DOHH2 (cell line): ENCODE data around the gene C4orf50.

Experiments
- H3F3A ChIP-seq: fragments of 200-600 bp; sonication (generic), shearing (Covaris generic); 2 replicates; pipeline ENCODE4 v1.6.0; 2016; ENCODE audit warnings: antibody characterized with exemption, mild to moderate bottlenecking; ENCODE audit not compliant: control insufficient read depth, insufficient read depth
- H3K27ac ChIP-seq: fragments of 200-600 bp; sonication (generic); 2 replicates; pipeline ENCODE4 v1.5.1; 2014; ENCODE audit warnings: low read depth, mild to moderate bottlenecking, low read length, moderate library complexity
- H3K27me3 ChIP-seq: fragments of 200-600 bp; sonication (generic); 2 replicates; pipeline ENCODE4 v1.6.1; 2014; ENCODE audit warnings: mild to moderate bottlenecking, low read length, mixed read lengths; ENCODE audit not compliant: control insufficient read depth
- H3K36me3 ChIP-seq: fragments of 200-600 bp; sonication (generic); 2 replicates; pipeline ENCODE4 v1.6.1; 2014; ENCODE audit warnings: mild to moderate bottlenecking, low read length, moderate library complexity, mixed read lengths; ENCODE audit not compliant: control insufficient read depth
- H3K4me1 ChIP-seq: fragments of 200-600 bp; sonication (generic); 2 replicates; pipeline ENCODE4 v1.6.1; 2014; ENCODE audit warnings: mild to moderate bottlenecking, low read length, mixed read lengths; ENCODE audit not compliant: control insufficient read depth
- H3K4me2 ChIP-seq: fragments of 200-600 bp; sonication (generic); 2 replicates; pipeline ENCODE4 v1.6.0; 2014; ENCODE audit warnings: mild to moderate bottlenecking, low read length, moderate library complexity
- H3K4me3 ChIP-seq: fragments of 200-600 bp; sonication (generic); 2 replicates; pipeline ENCODE4 v1.5.1; 2014; ENCODE audit warnings: mild to moderate bottlenecking, low read length, mixed read lengths
- H3K79me2 ChIP-seq: fragments of 200-600 bp; sonication (generic); 2 replicates; pipeline ENCODE4 v1.6.1; 2014; ENCODE audit warnings: mild to moderate bottlenecking, low read length, mixed read lengths; ENCODE audit not compliant: control insufficient read depth
- H3K9me2 ChIP-seq: fragments of 200-600 bp; sonication (generic); replicated peaks from 2 replicates; pipeline ENCODE4 v1.6.1; 2014; ENCODE audit warnings: mild to moderate bottlenecking, low read length, mixed read lengths; ENCODE audit not compliant: control insufficient read depth
- H3K9me3 ChIP-seq: fragments of 200-600 bp; sonication (generic); 2 replicates; pipeline ENCODE4 v1.6.1; 2014; ENCODE audit warnings: antibody characterized with exemption, low read length, mixed read lengths; ENCODE audit not compliant: control insufficient read depth, insufficient read depth
- H4K20me1 ChIP-seq: fragments of 200-600 bp; sonication (generic); 2 replicates; pipeline ENCODE4 v1.6.0; 2014; ENCODE audit warnings: low read depth, mild to moderate bottlenecking, antibody characterized with exemption, low read length, moderate library complexity; ENCODE audit not compliant: control insufficient read depth, insufficient read depth
- CTCF ChIP-seq: fragments of 200-600 bp; sonication (generic); IDR thresholded peaks from one replicate; pipeline ENCODE4 v1.5.1; 2014; ENCODE audit warnings: antibody characterized with exemption, mild to moderate bottlenecking, low read depth, low read length; ENCODE audit not compliant: poor library complexity, severe bottlenecking
- EZH2phosphoT487 ChIP-seq: fragments of 200-600 bp; sonication (generic); IDR thresholded peaks from 2 replicates; pipeline ENCODE4 v1.6.1; 2017; ENCODE audit warnings: borderline replicate concordance, mild to moderate bottlenecking, antibody characterized with exemption, low read length, moderate library complexity, mixed read lengths

C4orf50 gene

GRCh38 chr4:6011686-6012085, 6.5 kb downstream of the C4orf50 start:
- Histone ChIP-seq H3K27me3 (no peaks in the 10 kb centered on the region), H3K9me2 (no peaks in the 10 kb centered on the region), H3K9me3 (no peaks in the 10 kb centered on the region), H3K36me3 (no peaks in the 10 kb centered on the region), H3K79me2 (no peaks in the 10 kb centered on the region), H3F3A (no peaks in the 10 kb centered on the region), H3K27ac (no peak overlapping the region), H4K20me1 (no peaks in the 10 kb centered on the region), H3K4me1 (no peaks in the 10 kb centered on the region), H3K4me2 (no peak overlapping the region), H3K4me3 (no peak overlapping the region)
- TF ChIP-seq EZH2phosphoT487 (no peak), CTCF (no peak)

- Histone ChIP-seq H3K79me2 (no peaks in the 10 kb centered on the region), H3K27me3 (no peaks in the 10 kb centered on the region), H3K4me1 (no peaks in the 10 kb centered on the region), H3K4me3 (no peak overlapping the region), H3K4me2 (no peak overlapping the region), H3K9me3 (no peaks in the 10 kb centered on the region), H4K20me1 (no peaks in the 10 kb centered on the region), H3K27ac (no peak overlapping the region), H3F3A (no peaks in the 10 kb centered on the region), H3K9me2 (no peaks in the 10 kb centered on the region), H3K36me3 (no peaks in the 10 kb centered on the region)
- TF ChIP-seq CTCF (no peak), EZH2phosphoT487 (no peak)
Measured at GRCh38 chr4:6011271-6011671, 7.0 kb downstream of the C4orf50 start.

- Histone ChIP-seq H3K4me2 (no peak overlapping the region), H3K27ac (no peak overlapping the region), H3K4me3 (no peak overlapping the region), H3K4me1 (no peaks in the 10 kb centered on the region), H3K36me3 (no peaks in the 10 kb centered on the region), H3F3A (no peaks in the 10 kb centered on the region), H3K27me3 (no peaks in the 10 kb centered on the region), H3K79me2 (no peaks in the 10 kb centered on the region), H4K20me1 (no peaks in the 10 kb centered on the region), H3K9me2 (no peaks in the 10 kb centered on the region), H3K9me3 (no peaks in the 10 kb centered on the region)
- no peak for TF ChIP-seq CTCF
- no peak for TF ChIP-seq EZH2phosphoT487
Measured at GRCh38 chr4:6010789-6011188, 7.4 kb downstream of the C4orf50 start.

- H3K79me2 ChIP-seq, result no peaks in the 10 kb centered on the region
- H3K9me3 ChIP-seq, result peaks cover 7% of the 10 kb centered on the region; the same call in 1 of the 2 replicates
- no peaks in the 10 kb centered on the region for H3K9me2 ChIP-seq
- H3K27me3 ChIP-seq, result no peaks in the 10 kb centered on the region
- H3K4me3 ChIP-seq, result no peak overlapping the region
- no peaks in the 10 kb centered on the region for H3K4me1 ChIP-seq
- H4K20me1 ChIP-seq, result no peaks in the 10 kb centered on the region
- H3K4me2 ChIP-seq, result no peak overlapping the region
- no peaks in the 10 kb centered on the region for H3F3A ChIP-seq
- no peak overlapping the region for H3K27ac ChIP-seq
- TF ChIP-seq EZH2phosphoT487, result no peak
- TF ChIP-seq CTCF, result no peak
- H3K36me3 ChIP-seq, result no peaks in the 10 kb centered on the region
Measured at GRCh38 chr4:6009452-6009851, 8.8 kb downstream of the C4orf50 start.
